ENCODE results near the gene UQCRQ.
"Not testable (repeated sequence)": the region's sequence is repeated elsewhere in the genome, so short reads cannot be mapped to it uniquely, and the experiment has no call there.

The UQCRQ gene

DNA sequence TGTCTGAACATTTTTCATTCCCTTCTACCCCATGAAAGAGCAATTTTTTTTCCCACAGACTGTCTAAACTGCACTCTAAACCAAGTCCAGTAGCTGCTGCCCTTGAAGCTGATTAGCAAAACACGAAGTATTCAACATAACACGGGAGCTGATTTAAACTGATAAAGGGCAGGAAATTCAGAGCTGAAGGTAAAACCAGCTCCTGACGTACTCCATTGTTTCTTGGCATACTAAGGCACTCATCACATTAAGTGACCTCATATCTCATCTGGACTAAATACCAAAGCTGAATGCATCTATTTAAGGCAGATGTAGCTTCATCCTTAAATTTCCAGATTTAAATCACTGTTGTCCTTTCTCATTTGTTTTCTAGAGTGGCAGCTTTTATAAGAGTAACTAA is 12.1 kb upstream of the UQCRQ start:
- Histone ChIP-seq H3K36me3 (no peaks in the 10 kb centered on the region), H3K9me3 (ENCODE audit: severe bottlenecking) (no peaks in the 10 kb centered on the region), H3K27me3 (ENCODE audit: insufficient read depth, low read depth, severe bottlenecking) (no peaks in the 10 kb centered on the region), H3K27ac (no peak overlapping the region), H3K4me3 (ENCODE audit: low read depth, low read length) (no peak overlapping the region)
- DNase-seq: no peak
- TF ChIP-seq, protein P1, sequence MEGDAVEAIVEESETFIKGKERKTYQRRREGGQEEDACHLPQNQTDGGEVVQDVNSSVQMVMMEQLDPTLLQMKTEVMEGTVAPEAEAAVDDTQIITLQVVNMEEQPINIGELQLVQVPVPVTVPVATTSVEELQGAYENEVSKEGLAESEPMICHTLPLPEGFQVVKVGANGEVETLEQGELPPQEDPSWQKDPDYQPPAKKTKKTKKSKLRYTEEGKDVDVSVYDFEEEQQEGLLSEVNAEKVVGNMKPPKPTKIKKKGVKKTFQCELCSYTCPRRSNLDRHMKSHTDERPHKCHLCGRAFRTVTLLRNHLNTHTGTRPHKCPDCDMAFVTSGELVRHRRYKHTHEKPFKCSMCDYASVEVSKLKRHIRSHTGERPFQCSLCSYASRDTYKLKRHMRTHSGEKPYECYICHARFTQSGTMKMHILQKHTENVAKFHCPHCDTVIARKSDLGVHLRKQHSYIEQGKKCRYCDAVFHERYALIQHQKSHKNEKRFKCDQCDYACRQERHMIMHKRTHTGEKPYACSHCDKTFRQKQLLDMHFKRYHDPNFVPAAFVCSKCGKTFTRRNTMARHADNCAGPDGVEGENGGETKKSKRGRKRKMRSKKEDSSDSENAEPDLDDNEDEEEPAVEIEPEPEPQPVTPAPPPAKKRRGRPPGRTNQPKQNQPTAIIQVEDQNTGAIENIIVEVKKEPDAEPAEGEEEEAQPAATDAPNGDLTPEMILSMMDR (IDR thresholded peaks at IDR 0.05; ENCODE audit: low read depth, low read length): no peak

DNA sequence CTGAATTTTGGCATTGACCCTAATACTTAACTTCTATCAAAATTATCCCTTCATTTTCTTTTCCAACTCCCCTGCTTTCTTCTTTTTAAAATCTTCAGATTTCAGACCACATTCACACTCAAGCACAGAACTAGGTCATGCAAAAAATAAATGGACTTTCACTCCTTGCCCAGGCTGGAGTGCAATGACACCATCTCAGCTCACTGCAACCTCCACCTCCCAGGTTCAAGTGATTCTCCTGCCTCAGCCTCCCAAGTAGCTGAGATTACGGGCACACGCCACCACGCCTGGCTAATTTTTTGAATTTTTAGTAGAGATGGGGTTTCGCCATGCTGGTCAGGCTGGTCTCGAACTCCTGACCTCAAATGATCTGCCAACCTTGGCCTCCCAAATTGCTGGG is 11.4 kb upstream of the UQCRQ start:
- H3K27ac ChIP-seq; H3K9me3 ChIP-seq (ENCODE audit: severe bottlenecking); H3K36me3 ChIP-seq; H3K27me3 ChIP-seq (ENCODE audit: insufficient read depth, low read depth, severe bottlenecking); DNase-seq; H3K4me3 ChIP-seq (ENCODE audit: low read depth, low read length): not testable (repeated sequence)

DNA sequence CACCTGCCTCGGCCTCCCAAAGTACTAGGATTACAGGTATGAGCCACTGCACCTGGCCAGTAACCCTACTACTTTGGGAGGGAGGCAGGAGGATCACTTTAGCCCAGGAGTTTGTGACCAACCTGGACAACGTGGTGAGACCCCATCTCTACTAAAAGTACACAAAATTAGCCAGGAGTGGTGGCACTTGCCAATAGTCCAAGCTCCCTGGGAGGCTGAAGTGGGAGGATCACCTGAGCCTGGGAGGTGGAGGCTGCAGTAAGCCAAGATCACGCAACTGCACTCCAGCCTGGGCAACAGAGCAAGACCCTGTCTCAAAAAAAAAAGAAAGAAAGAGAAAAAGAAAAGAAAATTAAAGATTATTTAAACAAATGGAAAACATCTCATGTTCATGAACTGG is 10.4 kb upstream of the UQCRQ start:
- no peak overlapping the region for H3K4me3 ChIP-seq (ENCODE audit: low read depth, low read length)
- no peaks in the 10 kb centered on the region for H3K27me3 ChIP-seq (ENCODE audit: insufficient read depth, low read depth, severe bottlenecking)
- TF ChIP-seq, protein P1 (IDR thresholded peaks at IDR 0.05; ENCODE audit: low read depth, low read length): no peak
- no peaks in the 10 kb centered on the region for H3K9me3 ChIP-seq (ENCODE audit: severe bottlenecking)
- H3K36me3 ChIP-seq: no peaks in the 10 kb centered on the region
- DNase-seq: no peak
- H3K27ac ChIP-seq: no peak overlapping the region

DNA sequence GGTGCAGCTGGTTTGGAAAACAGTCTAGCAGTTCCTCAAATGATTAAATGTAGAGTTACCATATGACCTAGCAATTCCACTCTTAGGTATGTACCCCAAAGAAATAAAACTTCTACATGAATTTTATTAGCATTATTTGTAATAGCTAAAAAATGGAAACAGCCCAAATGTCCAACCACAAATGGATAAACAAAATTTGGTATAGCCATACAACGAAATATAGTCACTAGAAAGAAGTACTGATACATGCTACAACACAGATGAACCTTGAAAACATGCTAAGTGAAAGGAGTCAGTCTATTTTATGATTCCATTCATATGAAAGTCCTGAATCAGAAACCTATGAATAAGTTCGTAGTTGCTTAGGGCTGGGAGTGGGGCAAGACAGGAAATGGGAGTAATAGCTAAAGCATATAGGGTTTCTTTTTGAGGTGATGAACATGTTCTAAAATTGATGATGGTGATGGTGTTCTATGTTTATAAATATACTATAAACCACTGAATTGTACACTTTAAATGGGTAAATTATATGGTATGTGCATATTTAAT is 6.5 kb upstream of the UQCRQ start:
- no peaks in the 10 kb centered on the region for H3K27me3 ChIP-seq (ENCODE audit: insufficient read depth, low read depth, severe bottlenecking)
- no peak for DNase-seq
- no peak overlapping the region for H3K27ac ChIP-seq
- no peaks in the 10 kb centered on the region for H3K9me3 ChIP-seq (ENCODE audit: severe bottlenecking)
- H3K36me3 ChIP-seq: no peaks in the 10 kb centered on the region
- TF ChIP-seq, protein P1 (IDR thresholded peaks at IDR 0.05; ENCODE audit: low read depth, low read length): no peak
- H3K4me3 ChIP-seq (ENCODE audit: low read depth, low read length): no peak overlapping the region

DNA sequence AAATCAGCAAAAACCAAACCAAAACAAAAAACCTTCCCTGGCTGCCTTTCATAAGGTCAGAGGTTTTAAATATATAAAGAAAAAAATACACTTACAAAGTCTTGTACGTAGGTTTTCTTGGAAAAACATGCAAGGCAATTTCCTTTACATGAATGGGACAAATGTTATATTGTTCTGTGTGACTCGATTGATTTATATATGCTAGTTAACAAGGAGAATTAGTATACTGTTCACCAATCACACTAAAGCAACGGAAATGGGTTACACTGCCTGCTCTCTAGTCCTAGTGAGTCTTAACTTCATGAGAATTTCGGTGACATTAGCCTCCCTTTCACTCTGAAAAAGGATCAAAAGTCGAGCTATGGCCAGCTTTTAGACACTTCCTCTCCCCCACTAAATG is 5.7 kb upstream of the UQCRQ start:
- no peaks in the 10 kb centered on the region for H3K27me3 ChIP-seq (ENCODE audit: insufficient read depth, low read depth, severe bottlenecking)
- H3K9me3 ChIP-seq (ENCODE audit: severe bottlenecking): no peaks in the 10 kb centered on the region
- TF ChIP-seq, protein P1 (IDR thresholded peaks at IDR 0.05; ENCODE audit: low read depth, low read length): no peak
- no peak overlapping the region for H3K27ac ChIP-seq
- no peak for DNase-seq
- H3K4me3 ChIP-seq (ENCODE audit: low read depth, low read length): no peak overlapping the region
- no peaks in the 10 kb centered on the region for H3K36me3 ChIP-seq

DNA sequence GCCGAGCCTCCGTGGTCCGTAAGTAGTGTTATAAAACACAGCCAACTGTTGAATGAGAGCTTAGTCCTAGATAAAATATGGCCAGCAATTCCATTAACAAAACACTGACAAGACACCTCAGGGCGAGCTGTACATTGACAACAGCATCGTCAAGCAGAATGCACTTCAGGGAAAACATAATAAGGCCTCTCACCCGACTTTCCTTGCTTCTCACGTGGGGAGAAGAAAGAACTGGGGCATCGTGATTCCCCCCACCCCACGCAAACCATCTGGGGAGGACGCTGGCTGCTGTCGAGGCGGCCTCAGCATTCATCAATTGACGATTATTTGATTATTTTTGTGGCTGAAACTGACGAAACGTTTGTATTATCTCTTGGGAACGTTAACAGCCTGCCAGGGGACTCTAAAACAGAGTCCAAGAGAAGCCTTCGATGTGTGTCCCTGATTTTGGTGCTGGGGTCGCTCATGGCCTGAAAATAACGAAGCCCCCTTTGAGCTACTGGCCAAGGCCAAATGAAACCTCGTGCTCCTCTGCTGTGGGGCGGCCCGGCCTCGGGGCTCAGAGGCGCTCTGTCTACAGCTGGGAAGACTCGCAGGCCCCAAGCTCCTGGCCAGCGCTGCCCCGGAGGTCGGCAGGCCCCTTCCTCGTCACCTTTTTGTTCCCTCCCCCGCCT is 637 bp upstream of the UQCRQ start:
- Histone ChIP-seq H3K9me3 (ENCODE audit: severe bottlenecking) (no peaks in the 10 kb centered on the region), H3K36me3 (peaks cover 38% of the 10 kb centered on the region), H3K4me3 (ENCODE audit: low read depth, low read length) (peak overlapping the region; percentile 89), H3K27me3 (ENCODE audit: insufficient read depth, low read depth, severe bottlenecking) (no peaks in the 10 kb centered on the region), H3K27ac (peak overlapping the region; percentile 87)
- TF ChIP-seq, protein P1 (IDR thresholded peaks at IDR 0.05; ENCODE audit: low read depth, low read length): no peak
- no peak for DNase-seq

All from WERI-Rb-1 (cell line).